Stimulated activated CD4-positive, alpha-beta T cell treated with anti-CD3 and anti-CD28 coated beads, Interleukin-12 subunit alpha, Interleukin-12 subunit beta, amount 100 ng/mL, for 4 hours (primary cell): ENCODE measurements around the gene MYO1C.

Experiments used
- DNase-seq: peaks from one replicate; pipeline ENCODE4 v3.0.0-alpha.2; 2020

MYO1C gene

DNA sequence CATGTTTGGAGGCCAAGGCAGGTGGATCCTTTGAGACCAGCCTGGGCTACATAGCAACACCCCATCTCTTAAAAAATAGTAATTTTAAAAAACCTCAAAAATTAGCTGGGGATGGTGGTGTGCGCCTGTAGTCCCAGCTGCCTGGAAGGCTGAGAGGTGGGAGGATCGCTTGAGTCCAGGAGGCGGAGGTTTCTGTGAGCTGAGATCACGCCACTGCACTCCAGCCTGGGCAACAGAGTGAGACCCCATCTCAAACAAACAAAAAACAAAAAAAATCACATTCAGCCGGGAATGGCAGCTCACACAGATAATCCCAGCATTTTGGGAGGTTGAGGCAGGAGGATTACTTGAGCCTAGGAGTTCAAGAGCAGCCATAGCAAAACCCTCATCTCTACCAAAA, 76.1 kb downstream of the MYO1C start:
- no peak for DNase-seq

- DNase-seq, result no peak
Observed at GRCh38 chr17:1414634-1415033, 77.9 kb downstream of the MYO1C start.
